GM19452 (cell line): ENCODE measurements around the gene SLC17A2.

Experiments used
- ATAC-seq: cut with Tn5 transposase; IDR thresholded peaks from one replicate; pipeline ENCODE4 v1.9.1; 2021; ENCODE audit not compliant: unreplicated experiment

SLC17A2 gene

DNA sequence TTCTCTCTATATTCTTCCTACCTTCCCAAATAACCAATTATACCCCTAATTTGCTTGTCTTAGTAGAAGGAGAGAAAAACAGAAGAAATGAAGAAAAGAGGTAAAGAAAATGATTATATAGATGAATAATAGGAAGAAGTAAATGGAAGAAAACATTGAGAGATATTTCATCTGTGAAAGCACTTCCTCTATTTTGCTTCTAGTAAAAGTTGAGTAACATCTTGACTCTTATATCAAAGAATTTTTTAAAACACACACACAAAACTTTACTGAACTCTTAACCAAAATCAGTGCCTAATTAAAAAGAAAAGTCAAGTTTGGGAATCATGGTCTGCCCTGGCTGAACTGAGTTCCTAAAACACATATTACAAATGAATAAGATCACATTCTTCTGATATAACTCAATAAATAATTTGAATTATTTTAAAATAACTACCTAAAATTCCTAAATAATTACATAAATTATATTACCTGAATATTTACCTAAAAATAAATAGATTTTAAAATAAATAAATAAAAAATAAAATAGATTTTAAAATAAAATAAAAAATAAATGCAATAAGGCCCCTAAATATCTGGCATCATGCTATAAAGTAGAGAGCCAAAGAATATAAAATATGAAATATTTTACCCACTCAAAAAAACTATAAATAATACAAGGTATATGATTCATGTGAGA is 8.8 kb downstream of the SLC17A2 start:
- no peak for ATAC-seq

GRCh38 chr6:25919657-25920056 is 10.8 kb downstream of the SLC17A2 start:
- no peak for ATAC-seq

GRCh38 chr6:25918083-25918683 is 12.3 kb downstream of the SLC17A2 start:
- ATAC-seq, result no peak

DNA sequence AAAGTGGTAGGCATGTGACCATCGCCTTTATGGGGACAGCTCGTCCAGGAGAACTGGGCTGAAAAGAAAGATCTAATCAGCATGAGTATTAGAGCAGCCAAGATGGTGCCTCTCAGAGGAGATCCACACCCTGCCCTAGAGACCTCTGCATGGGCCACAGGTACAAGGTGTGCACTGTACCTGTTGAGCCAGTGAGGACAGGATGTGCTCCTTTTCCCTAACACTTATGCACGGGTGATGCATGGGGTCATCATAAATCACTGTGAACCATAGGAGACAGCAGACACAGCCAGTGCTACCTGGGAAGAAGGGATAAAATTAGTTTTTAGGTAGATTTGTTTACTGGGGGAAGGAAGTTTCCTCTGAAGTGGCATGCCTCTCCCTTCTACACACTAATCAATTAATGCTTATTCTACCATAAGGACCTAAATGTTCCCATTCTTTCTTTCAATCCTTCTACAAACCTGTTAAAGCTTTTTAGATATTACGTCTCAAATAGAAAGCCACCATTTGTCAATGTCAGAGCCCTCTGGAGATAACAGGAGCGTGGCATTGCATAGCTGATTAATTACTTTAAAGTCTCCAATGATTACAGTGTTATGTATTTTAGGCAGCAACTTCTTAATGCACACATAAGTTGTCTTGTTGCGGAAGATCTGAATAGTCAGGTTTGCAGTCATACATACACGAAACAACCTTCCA is 13.6 kb downstream of the SLC17A2 start:
- no peak for ATAC-seq

DNA sequence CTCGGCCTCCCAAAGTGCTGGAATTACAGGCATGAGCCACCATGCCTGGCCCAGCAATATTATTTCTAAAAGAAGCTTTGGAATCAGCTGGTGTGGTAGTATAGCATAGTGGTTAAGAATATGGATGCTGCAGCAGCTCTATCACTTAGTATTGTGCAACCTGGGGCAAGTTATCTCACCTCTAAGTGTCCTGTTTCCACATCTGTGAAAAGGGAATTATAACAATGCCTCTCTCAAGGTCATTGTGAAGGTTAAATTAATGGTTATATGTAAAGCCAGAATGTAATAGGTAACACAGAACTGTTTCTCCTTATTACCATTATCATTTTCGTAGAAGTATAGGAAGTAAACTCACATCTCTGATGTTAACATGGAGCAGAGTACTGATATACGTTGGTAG is 14.2 kb downstream of the SLC17A2 start:
- ATAC-seq, result no peak

DNA sequence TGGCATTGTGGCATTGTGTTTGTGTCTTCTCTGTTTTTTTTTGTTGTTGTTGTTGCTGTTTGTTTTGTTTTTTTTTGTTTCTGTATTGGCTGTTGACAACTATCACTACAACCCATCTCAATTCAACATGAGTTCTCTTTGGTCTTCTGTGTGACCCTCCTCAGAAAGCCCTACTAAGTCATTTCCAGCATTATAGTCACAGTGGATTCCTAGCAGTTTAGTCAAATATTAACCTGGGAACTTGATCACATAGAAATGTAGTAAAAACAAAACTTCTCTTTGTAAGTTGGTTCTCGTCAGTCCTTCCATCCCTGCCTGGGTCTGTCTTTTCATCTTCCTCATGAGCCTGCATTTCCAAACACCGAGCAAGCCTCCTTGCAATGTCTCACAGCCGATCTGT is 16.8 kb downstream of the SLC17A2 start:
- no peak for ATAC-seq

DNA sequence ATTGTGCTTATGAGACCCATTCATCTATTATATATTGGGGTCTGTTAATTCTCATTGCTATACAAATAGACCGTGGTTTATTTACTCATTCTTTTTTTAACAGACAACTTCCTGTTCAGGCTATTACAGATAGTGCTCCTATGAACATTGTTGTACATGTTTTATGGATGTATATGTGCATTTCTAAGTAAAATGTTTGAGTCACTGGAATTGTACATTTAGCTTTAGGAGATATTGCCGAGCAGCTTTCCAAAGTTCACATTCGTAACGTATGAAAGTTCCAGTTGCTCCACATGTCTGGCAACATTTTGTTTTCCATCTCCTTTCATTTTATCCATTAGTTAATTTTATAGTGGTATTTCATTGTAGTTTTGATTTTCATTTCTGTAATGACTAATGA is 19.1 kb downstream of the SLC17A2 start:
- ATAC-seq, result no peak

- no peak for ATAC-seq
These were observed 22.9 kb downstream of the SLC17A2 start for GRCh38 chr6:25907475-25908014.

DNA sequence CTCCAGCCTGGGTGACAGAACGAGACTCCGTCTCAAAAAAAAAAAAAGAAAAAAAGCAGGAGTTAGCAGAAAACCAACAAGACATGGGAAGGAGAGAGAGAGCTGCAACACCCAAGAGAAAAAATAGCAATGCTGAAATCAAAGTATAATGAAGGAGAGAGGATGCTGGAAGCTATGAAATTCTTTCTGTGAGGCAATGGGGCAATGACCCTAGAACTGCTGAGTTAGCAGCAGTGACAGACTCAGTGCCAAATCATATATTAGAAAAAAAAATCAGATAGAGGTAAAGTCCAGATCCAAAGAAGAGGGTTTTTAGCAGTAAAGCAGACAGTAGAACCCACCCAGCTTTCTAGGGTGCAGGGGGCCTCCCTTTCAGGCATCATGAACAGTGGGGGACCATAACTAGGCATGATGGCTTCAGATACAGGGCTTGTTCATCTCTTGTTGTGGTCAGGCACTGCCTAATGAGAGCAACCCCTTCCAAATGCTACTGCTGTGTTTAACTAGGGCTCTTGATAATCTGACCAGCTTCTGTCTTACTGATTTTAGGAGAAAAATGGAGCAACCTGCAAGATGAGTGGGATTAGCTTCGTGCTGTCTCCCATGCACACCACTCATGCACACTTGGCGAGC is 26.9 kb downstream of the SLC17A2 start:
- ATAC-seq, result no peak

DNA sequence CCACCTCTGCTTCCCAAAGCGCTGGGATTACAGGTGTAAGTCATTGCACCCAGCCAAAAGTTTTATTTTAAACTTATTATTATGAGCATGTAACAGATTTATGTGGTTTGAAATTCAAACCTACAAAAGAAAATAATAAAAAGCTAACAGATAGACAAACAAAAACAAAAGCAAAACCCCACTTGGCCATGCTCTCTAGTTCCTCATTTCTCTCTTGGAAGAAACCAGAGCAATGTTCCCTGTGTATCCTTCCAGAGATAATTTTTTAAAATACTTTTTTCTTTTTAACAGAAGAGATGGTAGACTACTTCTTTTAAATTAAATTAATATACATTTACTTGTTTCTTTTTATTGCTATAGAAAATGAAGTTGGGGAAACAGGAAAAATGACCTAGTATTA is 28.4 kb downstream of the SLC17A2 start:
- no peak for ATAC-seq

DNA sequence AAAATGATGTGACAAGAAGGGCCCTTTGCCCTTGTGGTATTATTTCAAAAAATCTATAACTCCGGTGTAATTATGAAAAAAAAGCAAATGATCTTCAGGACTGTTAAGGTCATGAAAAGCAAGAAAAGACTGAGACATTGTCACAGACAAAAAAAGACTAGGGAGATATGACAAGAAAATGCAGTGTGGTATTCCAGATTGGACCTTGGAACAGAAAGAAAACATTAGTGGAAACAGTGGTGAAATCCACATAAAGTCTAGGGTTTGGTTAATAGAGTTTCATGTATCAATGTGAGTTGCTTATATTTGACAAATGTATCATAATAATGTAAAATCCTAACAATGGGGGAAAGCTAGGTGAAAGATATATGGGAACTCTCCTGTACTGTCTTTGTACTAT is 29.6 kb downstream of the SLC17A2 start:
- ATAC-seq, result no peak

DNA sequence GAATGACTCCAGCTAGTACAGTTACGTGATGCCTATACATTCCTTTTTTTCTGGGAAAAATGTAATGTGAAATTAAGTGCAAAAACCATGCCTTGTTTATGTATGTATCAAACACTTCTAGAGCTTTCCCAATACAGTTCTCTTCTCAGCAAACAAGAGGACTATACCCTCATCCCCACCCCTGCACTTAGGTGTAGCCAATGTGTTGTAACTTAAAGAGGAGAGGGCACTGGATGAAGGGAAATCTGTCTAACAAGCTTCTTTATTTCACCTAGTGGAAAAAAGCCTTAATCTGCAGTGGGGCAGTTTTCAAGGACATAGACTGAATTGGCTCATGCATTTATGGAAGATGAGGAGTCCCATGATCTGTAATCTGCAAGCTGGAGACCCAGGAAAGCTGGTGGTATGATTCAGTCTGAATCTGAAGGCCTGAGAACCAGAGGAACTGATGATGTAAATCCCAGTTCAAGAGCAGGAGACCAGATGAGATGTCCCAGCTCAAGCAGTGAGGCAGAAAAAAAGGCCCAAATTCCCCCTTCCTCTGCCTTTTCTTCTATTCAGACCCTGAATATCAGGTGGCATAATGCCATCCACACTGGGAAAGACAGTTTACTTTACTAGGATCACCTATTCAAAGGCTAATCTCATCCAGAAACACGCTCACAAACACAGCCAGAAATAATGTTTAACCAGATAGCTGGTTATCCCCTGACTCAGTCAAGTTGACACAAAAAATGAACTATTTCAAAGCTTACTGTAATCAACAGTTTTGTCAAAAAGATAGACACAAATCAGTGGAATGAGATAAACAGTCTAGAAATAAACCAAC is 30.7 kb downstream of the SLC17A2 start:
- ATAC-seq, result no peak

GRCh38 chr6:25899123-25899522 is 31.4 kb downstream of the SLC17A2 start:
- ATAC-seq, result no peak

DNA sequence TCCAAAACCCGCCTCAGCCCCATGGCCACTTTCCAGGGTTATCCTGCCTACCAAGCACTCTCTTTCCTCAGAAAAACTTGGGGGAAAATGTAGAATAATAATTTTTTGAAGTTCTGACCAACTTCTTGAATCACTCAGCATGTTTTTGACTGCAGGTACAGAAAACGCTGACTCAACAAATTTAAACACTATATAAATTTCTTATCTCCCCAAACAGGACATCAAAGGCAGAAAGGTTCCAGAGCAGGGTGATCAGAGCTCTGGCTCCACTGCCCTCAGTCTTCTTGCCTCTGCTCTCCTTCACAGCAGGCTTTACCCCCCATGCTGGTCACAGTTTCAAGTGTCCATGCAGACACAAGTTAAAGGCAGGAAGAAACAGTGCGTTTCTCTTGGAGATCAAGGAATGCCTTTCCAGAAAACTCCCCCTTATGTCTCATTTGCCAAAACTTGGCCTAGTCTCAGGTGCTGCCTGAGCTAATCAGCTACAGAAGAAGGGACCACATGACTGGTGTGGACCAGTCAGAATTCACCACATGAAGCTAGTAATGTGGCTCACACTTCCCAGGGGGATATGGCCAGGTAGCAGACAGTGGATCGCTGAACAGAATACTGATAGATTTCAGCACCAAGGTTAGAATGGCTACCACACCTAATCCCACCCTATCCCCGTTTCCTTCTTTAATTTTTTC is 32.1 kb downstream of the SLC17A2 start:
- ATAC-seq, result no peak

- no peak for ATAC-seq
These were observed 34.2 kb downstream of the SLC17A2 start for GRCh38 chr6:25896252-25896651.

- ATAC-seq, result no peak
These were observed 34.7 kb downstream of the SLC17A2 start for GRCh38 chr6:25895771-25896170.

- no peak for ATAC-seq
These were observed 36.7 kb downstream of the SLC17A2 start for GRCh38 chr6:25893778-25894177.

DNA sequence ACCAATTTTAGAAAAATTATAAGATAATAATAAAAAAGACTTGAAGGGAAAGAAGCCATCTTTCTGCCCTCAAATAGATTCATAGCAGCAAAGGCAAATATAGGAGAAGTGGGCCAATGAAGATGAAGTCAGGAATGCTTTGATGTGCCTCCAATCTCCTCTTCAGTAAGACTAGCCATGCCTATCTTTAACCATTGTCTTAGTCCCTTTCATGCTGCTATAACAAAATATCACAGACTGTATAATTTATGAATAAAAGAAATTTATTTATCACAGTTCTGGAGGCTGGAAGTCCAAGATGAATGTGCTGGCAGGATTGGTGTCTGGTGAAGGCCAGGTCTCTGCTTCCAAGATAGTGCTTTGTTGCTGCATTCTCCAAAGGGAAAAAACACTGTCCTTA is 37.6 kb downstream of the SLC17A2 start:
- no peak for ATAC-seq

DNA sequence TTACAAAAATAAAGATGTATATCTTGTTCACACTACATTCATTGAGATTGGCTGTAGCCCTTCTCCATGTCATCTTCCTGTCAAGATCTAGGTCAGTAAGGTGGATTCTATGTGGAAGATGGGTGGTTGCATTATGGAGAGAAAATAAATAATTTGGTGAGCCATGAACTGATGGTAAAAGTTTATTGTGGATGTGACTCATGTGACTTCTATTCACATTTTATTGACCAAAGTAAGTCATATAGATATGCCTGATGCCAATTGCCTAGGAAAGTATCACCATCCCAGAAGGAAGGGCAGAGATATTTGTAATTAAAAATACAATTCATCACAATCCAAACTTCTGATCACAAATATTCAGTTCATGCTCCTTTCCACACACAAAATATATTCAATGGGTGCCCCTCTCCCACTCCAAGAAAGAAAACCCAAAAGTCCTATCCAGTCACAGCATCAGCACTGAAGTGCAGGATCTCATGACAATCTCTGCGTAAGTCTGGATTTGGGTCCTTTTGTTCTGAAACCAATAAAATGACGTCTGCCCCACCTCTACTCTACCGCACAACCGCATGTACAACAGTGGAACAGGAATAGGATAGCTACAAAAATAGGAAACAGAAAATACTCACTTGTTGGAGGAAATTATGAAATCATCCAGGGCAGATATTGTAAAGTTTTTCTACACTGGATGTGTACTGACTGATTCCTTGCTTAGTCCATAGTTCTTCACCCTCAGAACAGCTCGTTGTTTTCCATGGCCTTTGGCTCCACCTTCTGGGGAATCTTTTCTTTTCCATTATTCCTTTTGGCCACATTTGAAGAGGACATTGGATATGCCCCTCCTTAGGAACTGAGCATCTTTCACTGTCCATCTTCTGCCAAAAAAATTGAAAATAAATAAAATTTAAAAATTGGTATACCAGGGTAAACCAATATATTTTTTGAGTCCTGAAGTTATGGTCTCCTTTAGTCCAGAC is 40.3 kb downstream of the SLC17A2 start:
- no peak for ATAC-seq
